H1 (cell line): ENCODE data around the gene ASTN2. TPM values are rescaled to one million over a fixed set of nuclear protein-coding genes. Genes with fewer than 3 reads are reported as not detected.

Experiments
- CEBPB ChIP-seq: IDR thresholded peaks from 2 replicates; pipeline ENCODE4 v1.6.1; 2012; ENCODE audit warnings: low read depth, low read length
- CHD1 ChIP-seq: IDR thresholded peaks from 2 replicates; pipeline ENCODE4 v1.6.1; 2012; ENCODE audit warnings: low read depth, low read length, improper control_type of control experiment
- GABPA ChIP-seq: IDR thresholded peaks from 2 replicates; pipeline ENCODE4 v1.6.1; 2011; ENCODE audit warnings: mild to moderate bottlenecking, low read length, moderate library complexity, borderline replicate concordance; ENCODE audit not compliant: insufficient read depth
- KDM1A ChIP-seq: fragments of 200-600, 300-600 bp; sonication (generic); IDR thresholded peaks from 2 replicates; pipeline ENCODE4 v1.7.1; 2016; ENCODE audit warnings: mild to moderate bottlenecking, low read length, borderline replicate concordance
- PHF8 ChIP-seq: fragments of 200-600 bp; sonication (generic); conservative IDR thresholded peaks from 2 replicates; pipeline ENCODE4 v1.7.1; 2012; ENCODE audit warnings: low read depth, mild to moderate bottlenecking, inconsistent platforms, low read length, moderate library complexity
- POU5F1 ChIP-seq: IDR thresholded peaks from 2 replicates; pipeline ENCODE4 v1.6.1; 2011; ENCODE audit warnings: low read depth, mild to moderate bottlenecking, low read length, moderate library complexity
- SP1 ChIP-seq: IDR thresholded peaks from 2 replicates; pipeline ENCODE4 v1.6.1; 2011; ENCODE audit warnings: low read depth, low read length
- TEAD4 ChIP-seq: IDR thresholded peaks from 2 replicates; pipeline ENCODE4 v1.6.1; 2012; ENCODE audit warnings: low read depth, low read length, inconsistent platforms, mixed read lengths
- polyA plus RNA-seq, 7 experiments: library from polyadenylated mRNA; depleted of rRNA in 3 of 7; stranded (reverse) in 5 of 7; unstranded in 2 of 7; fragments of >200 nt in 5 of 7; fragments of 200-250 nt in 2 of 7; gene quantifications; 1 replicate in 5 of 7; 2 replicates in 1 of 7; 4 replicates in 1 of 7; pipeline versions ENCODE4 v1.2.1 to v1.2.3, GENCODE V29; 2011 to 2013; ENCODE audit warnings: missing spikeins in 2 of 7, mixed read lengths in 2 of 7
- total RNA-seq: library from RNA; stranded (reverse); fragmentation: NEBNext Ultra II Directional; extraction: Animal tissue kit (Norgen Biotek cat#: 25700); gene quantifications from 2 replicates; pipeline ENCODE4 v1.2.1, GENCODE V29; 2021
- TF ChIP-seq, protein P1 (sequence below): fragments of 300-600 bp; sonication (generic); IDR thresholded peaks from 2 replicates; pipeline ENCODE4 v1.7.1; 2012; ENCODE audit warnings: low read length, moderate library complexity, mild to moderate bottlenecking, inconsistent platforms; ENCODE audit not compliant: insufficient replicate concordance
- TF ChIP-seq, protein P2 (sequence below): IDR thresholded peaks from 2 replicates; pipeline ENCODE4 v1.6.1; 2011; ENCODE audit warnings: low read depth, mild to moderate bottlenecking, low read length; ENCODE audit not compliant: insufficient read depth
- TF ChIP-seq, protein P3 (sequence below): IDR thresholded peaks from 2 replicates; pipeline ENCODE4 v1.6.1; 2011; ENCODE audit warnings: low read length, improper control_type of control experiment

The ASTN2 gene
- total and polyA plus RNA-seq, 2 of the 8 experiments (the other 6 are each of a cell fraction or from before 2014, with no cell fraction given) = 8.2 to 13.7 TPM

DNA sequence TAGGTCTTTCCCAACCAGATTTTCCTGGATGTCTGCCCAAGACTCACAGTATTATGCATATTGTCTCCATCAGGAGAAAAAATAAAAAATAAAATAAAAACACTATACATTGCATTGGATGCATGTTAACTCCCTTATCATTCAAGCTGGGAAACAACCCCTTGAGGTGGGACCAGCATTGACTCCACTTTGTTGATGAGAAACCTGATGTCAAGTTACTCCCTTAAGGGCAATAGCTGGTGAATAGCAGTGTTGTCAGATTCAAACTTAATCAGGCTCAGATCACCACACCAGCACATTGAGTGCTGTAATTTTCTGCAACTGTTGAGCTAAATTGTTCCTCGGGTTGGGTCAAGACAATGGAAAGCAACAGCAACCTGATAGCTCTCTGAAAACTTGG, 991.7 kb downstream of the ASTN2 start (continued):
- TF ChIP-seq, protein P1, sequence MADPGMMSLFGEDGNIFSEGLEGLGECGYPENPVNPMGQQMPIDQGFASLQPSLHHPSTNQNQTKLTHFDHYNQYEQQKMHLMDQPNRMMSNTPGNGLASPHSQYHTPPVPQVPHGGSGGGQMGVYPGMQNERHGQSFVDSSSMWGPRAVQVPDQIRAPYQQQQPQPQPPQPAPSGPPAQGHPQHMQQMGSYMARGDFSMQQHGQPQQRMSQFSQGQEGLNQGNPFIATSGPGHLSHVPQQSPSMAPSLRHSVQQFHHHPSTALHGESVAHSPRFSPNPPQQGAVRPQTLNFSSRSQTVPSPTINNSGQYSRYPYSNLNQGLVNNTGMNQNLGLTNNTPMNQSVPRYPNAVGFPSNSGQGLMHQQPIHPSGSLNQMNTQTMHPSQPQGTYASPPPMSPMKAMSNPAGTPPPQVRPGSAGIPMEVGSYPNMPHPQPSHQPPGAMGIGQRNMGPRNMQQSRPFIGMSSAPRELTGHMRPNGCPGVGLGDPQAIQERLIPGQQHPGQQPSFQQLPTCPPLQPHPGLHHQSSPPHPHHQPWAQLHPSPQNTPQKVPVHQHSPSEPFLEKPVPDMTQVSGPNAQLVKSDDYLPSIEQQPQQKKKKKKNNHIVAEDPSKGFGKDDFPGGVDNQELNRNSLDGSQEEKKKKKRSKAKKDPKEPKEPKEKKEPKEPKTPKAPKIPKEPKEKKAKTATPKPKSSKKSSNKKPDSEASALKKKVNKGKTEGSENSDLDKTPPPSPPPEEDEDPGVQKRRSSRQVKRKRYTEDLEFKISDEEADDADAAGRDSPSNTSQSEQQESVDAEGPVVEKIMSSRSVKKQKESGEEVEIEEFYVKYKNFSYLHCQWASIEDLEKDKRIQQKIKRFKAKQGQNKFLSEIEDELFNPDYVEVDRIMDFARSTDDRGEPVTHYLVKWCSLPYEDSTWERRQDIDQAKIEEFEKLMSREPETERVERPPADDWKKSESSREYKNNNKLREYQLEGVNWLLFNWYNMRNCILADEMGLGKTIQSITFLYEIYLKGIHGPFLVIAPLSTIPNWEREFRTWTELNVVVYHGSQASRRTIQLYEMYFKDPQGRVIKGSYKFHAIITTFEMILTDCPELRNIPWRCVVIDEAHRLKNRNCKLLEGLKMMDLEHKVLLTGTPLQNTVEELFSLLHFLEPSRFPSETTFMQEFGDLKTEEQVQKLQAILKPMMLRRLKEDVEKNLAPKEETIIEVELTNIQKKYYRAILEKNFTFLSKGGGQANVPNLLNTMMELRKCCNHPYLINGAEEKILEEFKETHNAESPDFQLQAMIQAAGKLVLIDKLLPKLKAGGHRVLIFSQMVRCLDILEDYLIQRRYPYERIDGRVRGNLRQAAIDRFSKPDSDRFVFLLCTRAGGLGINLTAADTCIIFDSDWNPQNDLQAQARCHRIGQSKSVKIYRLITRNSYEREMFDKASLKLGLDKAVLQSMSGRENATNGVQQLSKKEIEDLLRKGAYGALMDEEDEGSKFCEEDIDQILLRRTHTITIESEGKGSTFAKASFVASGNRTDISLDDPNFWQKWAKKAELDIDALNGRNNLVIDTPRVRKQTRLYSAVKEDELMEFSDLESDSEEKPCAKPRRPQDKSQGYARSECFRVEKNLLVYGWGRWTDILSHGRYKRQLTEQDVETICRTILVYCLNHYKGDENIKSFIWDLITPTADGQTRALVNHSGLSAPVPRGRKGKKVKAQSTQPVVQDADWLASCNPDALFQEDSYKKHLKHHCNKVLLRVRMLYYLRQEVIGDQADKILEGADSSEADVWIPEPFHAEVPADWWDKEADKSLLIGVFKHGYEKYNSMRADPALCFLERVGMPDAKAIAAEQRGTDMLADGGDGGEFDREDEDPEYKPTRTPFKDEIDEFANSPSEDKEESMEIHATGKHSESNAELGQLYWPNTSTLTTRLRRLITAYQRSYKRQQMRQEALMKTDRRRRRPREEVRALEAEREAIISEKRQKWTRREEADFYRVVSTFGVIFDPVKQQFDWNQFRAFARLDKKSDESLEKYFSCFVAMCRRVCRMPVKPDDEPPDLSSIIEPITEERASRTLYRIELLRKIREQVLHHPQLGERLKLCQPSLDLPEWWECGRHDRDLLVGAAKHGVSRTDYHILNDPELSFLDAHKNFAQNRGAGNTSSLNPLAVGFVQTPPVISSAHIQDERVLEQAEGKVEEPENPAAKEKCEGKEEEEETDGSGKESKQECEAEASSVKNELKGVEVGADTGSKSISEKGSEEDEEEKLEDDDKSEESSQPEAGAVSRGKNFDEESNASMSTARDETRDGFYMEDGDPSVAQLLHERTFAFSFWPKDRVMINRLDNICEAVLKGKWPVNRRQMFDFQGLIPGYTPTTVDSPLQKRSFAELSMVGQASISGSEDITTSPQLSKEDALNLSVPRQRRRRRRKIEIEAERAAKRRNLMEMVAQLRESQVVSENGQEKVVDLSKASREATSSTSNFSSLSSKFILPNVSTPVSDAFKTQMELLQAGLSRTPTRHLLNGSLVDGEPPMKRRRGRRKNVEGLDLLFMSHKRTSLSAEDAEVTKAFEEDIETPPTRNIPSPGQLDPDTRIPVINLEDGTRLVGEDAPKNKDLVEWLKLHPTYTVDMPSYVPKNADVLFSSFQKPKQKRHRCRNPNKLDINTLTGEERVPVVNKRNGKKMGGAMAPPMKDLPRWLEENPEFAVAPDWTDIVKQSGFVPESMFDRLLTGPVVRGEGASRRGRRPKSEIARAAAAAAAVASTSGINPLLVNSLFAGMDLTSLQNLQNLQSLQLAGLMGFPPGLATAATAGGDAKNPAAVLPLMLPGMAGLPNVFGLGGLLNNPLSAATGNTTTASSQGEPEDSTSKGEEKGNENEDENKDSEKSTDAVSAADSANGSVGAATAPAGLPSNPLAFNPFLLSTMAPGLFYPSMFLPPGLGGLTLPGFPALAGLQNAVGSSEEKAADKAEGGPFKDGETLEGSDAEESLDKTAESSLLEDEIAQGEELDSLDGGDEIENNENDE = no peak
- TF ChIP-seq, protein P2, sequence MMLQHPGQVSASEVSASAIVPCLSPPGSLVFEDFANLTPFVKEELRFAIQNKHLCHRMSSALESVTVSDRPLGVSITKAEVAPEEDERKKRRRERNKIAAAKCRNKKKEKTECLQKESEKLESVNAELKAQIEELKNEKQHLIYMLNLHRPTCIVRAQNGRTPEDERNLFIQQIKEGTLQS = no peak
- no peak for TF ChIP-seq KDM1A
- TF ChIP-seq, protein P3, sequence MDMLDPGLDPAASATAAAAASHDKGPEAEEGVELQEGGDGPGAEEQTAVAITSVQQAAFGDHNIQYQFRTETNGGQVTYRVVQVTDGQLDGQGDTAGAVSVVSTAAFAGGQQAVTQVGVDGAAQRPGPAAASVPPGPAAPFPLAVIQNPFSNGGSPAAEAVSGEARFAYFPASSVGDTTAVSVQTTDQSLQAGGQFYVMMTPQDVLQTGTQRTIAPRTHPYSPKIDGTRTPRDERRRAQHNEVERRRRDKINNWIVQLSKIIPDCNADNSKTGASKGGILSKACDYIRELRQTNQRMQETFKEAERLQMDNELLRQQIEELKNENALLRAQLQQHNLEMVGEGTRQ = no peak
- no peak for TF ChIP-seq CEBPB
- TF ChIP-seq PHF8 = no peak
- TF ChIP-seq POU5F1 = no peak
- no peak for TF ChIP-seq CHD1
- TF ChIP-seq GABPA = no peak
- TF ChIP-seq SP1 = no peak
- no peak for TF ChIP-seq TEAD4
